Stimulated activated CD4-positive, alpha-beta T cell treated with anti-CD3 and anti-CD28 coated beads, Interleukin-1b, Interleukin-23, amount 100 ng/mL, for 1 hour (primary cell): ENCODE results near the gene GABBR2.
"Not testable (repeated sequence)": the region's sequence is repeated elsewhere in the genome, so short reads cannot be mapped to it uniquely, and the experiment has no call there.

Experiments
- DNase-seq, 2 donors: peaks; one replicate each; pipeline ENCODE4 v3.0.0-alpha.2; 2020; ENCODE audit warnings: low read depth in 2 of 2

The GABBR2 gene

GRCh38 chr9:98295824-98296223, 412.9 kb downstream of the GABBR2 start:
- no peak for DNase-seq

- no peak for DNase-seq
Observed at GRCh38 chr9:98291820-98292219, 416.9 kb downstream of the GABBR2 start.

- DNase-seq, result no peak
Observed at GRCh38 chr9:98290411-98290810, 418.3 kb downstream of the GABBR2 start.

- no peak for DNase-seq
Observed at GRCh38 chr9:98289614-98290201, 419.0 kb downstream of the GABBR2 start.

- no peak for DNase-seq
Observed at GRCh38 chr9:98288881-98289280, 419.9 kb downstream of the GABBR2 start.

GRCh38 chr9:98287384-98287783, 421.4 kb downstream of the GABBR2 start:
- DNase-seq, result no peak

GRCh38 chr9:98285446-98285845, 423.3 kb downstream of the GABBR2 start:
- no peak for DNase-seq

- no peak for DNase-seq
Observed at GRCh38 chr9:98284754-98285153, 424.0 kb downstream of the GABBR2 start.

GRCh38 chr9:98283143-98283542, 425.6 kb downstream of the GABBR2 start:
- DNase-seq, result not testable (repeated sequence)

GRCh38 chr9:98281281-98281680, 427.5 kb downstream of the GABBR2 start:
- no peak for DNase-seq

- DNase-seq, result no peak
Observed at GRCh38 chr9:98280574-98280973, 428.2 kb downstream of the GABBR2 start.

GRCh38 chr9:98280162-98280561, 428.6 kb downstream of the GABBR2 start:
- DNase-seq, result no peak

GRCh38 chr9:98276907-98277469, 431.7 kb downstream of the GABBR2 start:
- no peak for DNase-seq

- no peak for DNase-seq
Observed at GRCh38 chr9:98275159-98275558, 433.6 kb downstream of the GABBR2 start.

GRCh38 chr9:98272083-98272482, 436.7 kb downstream of the GABBR2 start:
- no peak for DNase-seq

GRCh38 chr9:98271479-98271878, 437.3 kb downstream of the GABBR2 start:
- no peak for DNase-seq

GRCh38 chr9:98270284-98270683, 438.5 kb downstream of the GABBR2 start:
- not testable (repeated sequence) for DNase-seq

- DNase-seq, result not testable (repeated sequence)
Observed at GRCh38 chr9:98269652-98270051, 439.1 kb downstream of the GABBR2 start.

GRCh38 chr9:98267556-98267955, 441.2 kb downstream of the GABBR2 start:
- DNase-seq, result not testable (repeated sequence)

- DNase-seq, result no peak
Observed at GRCh38 chr9:98264516-98264915, 444.2 kb downstream of the GABBR2 start.

- peak; percentile 62 to 66 for DNase-seq
Observed at GRCh38 chr9:98263482-98264357, 445.0 kb downstream of the GABBR2 start.

- DNase-seq, result no peak
Observed at GRCh38 chr9:98263080-98263479, 445.7 kb downstream of the GABBR2 start.

GRCh38 chr9:98262056-98262455, 446.7 kb downstream of the GABBR2 start:
- DNase-seq, result no peak
